Esophagus squamous epithelium (tissue), 4 donors: Measurements from ENCODE around the gene CNTNAP2.

Experiments used
- POLR2A ChIP-seq, 4 donors: fragments of 450-650 bp; IDR thresholded peaks; one replicate each; pipeline ENCODE4 v1.6.1; 2017; ENCODE audit warnings: antibody characterized with exemption in 4 of 4, mild to moderate bottlenecking in 4 of 4, moderate library complexity in 3 of 4
- TF ChIP-seq, protein P1 (sequence below), 6 experiments: fragments of 450-650 bp in 4 of 6; fragments of 200-600 bp in 2 of 6; sonication (generic) in 2 of 6; IDR thresholded peaks; one replicate each; pipeline ENCODE4 v1.5.1; 2016 to 2019; ENCODE audit warnings: antibody characterized with exemption in 6 of 6, mild to moderate bottlenecking in 4 of 6, moderate library complexity in 4 of 6

DNA sequence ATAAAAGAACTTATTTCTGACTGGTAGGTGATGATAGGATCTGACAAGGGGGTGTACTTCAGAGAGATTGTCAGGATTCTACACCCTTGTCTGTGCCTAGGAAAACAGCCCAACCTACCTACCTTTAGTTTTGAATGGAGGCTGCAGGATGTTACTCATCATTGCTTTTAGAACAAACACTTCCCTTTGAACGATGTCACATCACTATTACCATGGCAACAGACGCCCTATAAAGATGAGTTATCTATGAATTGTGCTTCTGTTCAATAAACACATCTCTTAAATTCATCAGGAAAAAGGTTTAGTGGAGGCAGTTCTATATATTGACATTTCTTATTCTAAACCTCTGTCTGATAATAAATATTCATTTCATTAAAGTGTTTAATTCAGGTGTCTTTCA, 362.4 kb downstream of the CNTNAP2 start:
- TF ChIP-seq POLR2A (IDR thresholded peaks at IDR 0.05), result no peak
- TF ChIP-seq, protein P1, sequence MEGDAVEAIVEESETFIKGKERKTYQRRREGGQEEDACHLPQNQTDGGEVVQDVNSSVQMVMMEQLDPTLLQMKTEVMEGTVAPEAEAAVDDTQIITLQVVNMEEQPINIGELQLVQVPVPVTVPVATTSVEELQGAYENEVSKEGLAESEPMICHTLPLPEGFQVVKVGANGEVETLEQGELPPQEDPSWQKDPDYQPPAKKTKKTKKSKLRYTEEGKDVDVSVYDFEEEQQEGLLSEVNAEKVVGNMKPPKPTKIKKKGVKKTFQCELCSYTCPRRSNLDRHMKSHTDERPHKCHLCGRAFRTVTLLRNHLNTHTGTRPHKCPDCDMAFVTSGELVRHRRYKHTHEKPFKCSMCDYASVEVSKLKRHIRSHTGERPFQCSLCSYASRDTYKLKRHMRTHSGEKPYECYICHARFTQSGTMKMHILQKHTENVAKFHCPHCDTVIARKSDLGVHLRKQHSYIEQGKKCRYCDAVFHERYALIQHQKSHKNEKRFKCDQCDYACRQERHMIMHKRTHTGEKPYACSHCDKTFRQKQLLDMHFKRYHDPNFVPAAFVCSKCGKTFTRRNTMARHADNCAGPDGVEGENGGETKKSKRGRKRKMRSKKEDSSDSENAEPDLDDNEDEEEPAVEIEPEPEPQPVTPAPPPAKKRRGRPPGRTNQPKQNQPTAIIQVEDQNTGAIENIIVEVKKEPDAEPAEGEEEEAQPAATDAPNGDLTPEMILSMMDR (IDR thresholded peaks at IDR 0.05), result no peak
